GM18858 (cell line): Measurements from ENCODE around the gene HEPH.
"Not testable (repeated sequence)": the region's sequence is repeated elsewhere in the genome, so short reads cannot be mapped to it uniquely, and the experiment has no call there.

Source experiments
- ATAC-seq: cut with Tn5 transposase; IDR thresholded peaks from one replicate; pipeline ENCODE4 v1.9.1; 2021; ENCODE audit not compliant: unreplicated experiment

HEPH gene

GRCh38 chrX:66163849-66164411 lies at the start of gene HEPH:
Gene HEPH (plus strand): TSS chrX:66164247. CDS start chrX:66170571, 6,324 bp downstream.
- no peak for ATAC-seq

- ATAC-seq: not testable (repeated sequence)
These were observed 45.3 kb upstream of the HEPH start for GRCh38 chrX:66118722-66119121.

- ATAC-seq: not testable (repeated sequence)
These were observed 42.7 kb upstream of the HEPH start for GRCh38 chrX:66121354-66121753.

GRCh38 chrX:66126662-66127061 lies 37.4 kb upstream of the HEPH start:
- ATAC-seq: no peak

GRCh38 chrX:66130469-66130868 lies 33.6 kb upstream of the HEPH start:
- no peak for ATAC-seq

GRCh38 chrX:66135284-66135683 lies 28.8 kb upstream of the HEPH start:
- not testable (repeated sequence) for ATAC-seq

GRCh38 chrX:66142351-66142750 lies 21.7 kb upstream of the HEPH start:
- no peak for ATAC-seq

GRCh38 chrX:66144258-66144657 lies 19.8 kb upstream of the HEPH start:
- ATAC-seq: no peak

- ATAC-seq: no peak
These were observed 14.5 kb upstream of the HEPH start for GRCh38 chrX:66149519-66149918.

GRCh38 chrX:66150163-66150562 lies 13.9 kb upstream of the HEPH start:
- ATAC-seq: no peak

GRCh38 chrX:66162331-66162822 lies 1.7 kb upstream of the HEPH start:
- ATAC-seq: peak; percentile 59

GRCh38 chrX:66163447-66163846 lies 600 bp upstream of the HEPH start:
- ATAC-seq: no peak

GRCh38 chrX:66164470-66164869 lies 423 bp downstream of the HEPH start:
- ATAC-seq: no peak

GRCh38 chrX:66164931-66165330 lies 884 bp downstream of the HEPH start:
- ATAC-seq: no peak

GRCh38 chrX:66166671-66167070 lies 2.6 kb downstream of the HEPH start:
- ATAC-seq: no peak

GRCh38 chrX:66167431-66167830 lies 3.4 kb downstream of the HEPH start:
- no peak for ATAC-seq

GRCh38 chrX:66176134-66176533 lies 12.1 kb downstream of the HEPH start:
- ATAC-seq: no peak

GRCh38 chrX:66191563-66191962 lies 27.5 kb downstream of the HEPH start:
- no peak for ATAC-seq

- ATAC-seq: no peak
These were observed 29.8 kb downstream of the HEPH start for GRCh38 chrX:66193821-66194220.

GRCh38 chrX:66200050-66200664 lies 36.1 kb downstream of the HEPH start:
- peak; percentile 70 for ATAC-seq

GRCh38 chrX:66200855-66201795 lies 37.1 kb downstream of the HEPH start:
- peak; percentile 37 for ATAC-seq

GRCh38 chrX:66203114-66203513 lies 39.1 kb downstream of the HEPH start:
- peak; percentile 36 for ATAC-seq
